NCI-H2171 (cell line): ENCODE data around the gene NDUFS7.
A peak's percentile ranks its signal among the peaks of the same experiment; 100 is the strongest.

ENCODE experiments used
- DNase-seq: peaks from one replicate; lab custom pipeline; 2025; lab: John Stamatoyannopoulos, UW

NDUFS7 gene

GRCh38 chr19:1383312-1384084, at the start of gene NDUFS7:
NDUFS7 (plus strand) TSS chr19:1383907; CDS start chr19:1383927, 20 bp downstream.
- DNase-seq: peak; percentile 91

- no peak for DNase-seq
Measured at GRCh38 chr19:1336079-1336684, 47.5 kb upstream of the NDUFS7 start.

- no peak for DNase-seq
Measured at GRCh38 chr19:1340681-1341469, 42.8 kb upstream of the NDUFS7 start.

GRCh38 chr19:1343041-1343440, 40.7 kb upstream of the NDUFS7 start:
- DNase-seq: no peak

GRCh38 chr19:1349211-1349610, 34.5 kb upstream of the NDUFS7 start:
- no peak for DNase-seq

- no peak for DNase-seq
Measured at GRCh38 chr19:1350867-1351266, 32.8 kb upstream of the NDUFS7 start.

GRCh38 chr19:1351381-1351851, 32.3 kb upstream of the NDUFS7 start:
- DNase-seq: no peak

GRCh38 chr19:1353144-1353543, 30.6 kb upstream of the NDUFS7 start:
- DNase-seq: no peak

GRCh38 chr19:1354970-1355567, 28.6 kb upstream of the NDUFS7 start:
- DNase-seq: no peak

- DNase-seq: no peak
Measured at GRCh38 chr19:1355568-1356507, 27.9 kb upstream of the NDUFS7 start.

- no peak for DNase-seq
Measured at GRCh38 chr19:1356508-1356865, 27.2 kb upstream of the NDUFS7 start.

GRCh38 chr19:1357531-1358109, 26.1 kb upstream of the NDUFS7 start:
- DNase-seq: no peak

GRCh38 chr19:1360126-1360817, 23.4 kb upstream of the NDUFS7 start:
- DNase-seq: no peak

- no peak for DNase-seq
Measured at GRCh38 chr19:1360818-1361461, 22.8 kb upstream of the NDUFS7 start.

GRCh38 chr19:1361601-1362386, 21.9 kb upstream of the NDUFS7 start:
- no peak for DNase-seq

GRCh38 chr19:1362387-1363257, 21.1 kb upstream of the NDUFS7 start:
- no peak for DNase-seq

GRCh38 chr19:1363599-1363998, 20.1 kb upstream of the NDUFS7 start:
- no peak for DNase-seq
